ENCODE measurements around the gene POLR1H.

The POLR1H gene

DNA sequence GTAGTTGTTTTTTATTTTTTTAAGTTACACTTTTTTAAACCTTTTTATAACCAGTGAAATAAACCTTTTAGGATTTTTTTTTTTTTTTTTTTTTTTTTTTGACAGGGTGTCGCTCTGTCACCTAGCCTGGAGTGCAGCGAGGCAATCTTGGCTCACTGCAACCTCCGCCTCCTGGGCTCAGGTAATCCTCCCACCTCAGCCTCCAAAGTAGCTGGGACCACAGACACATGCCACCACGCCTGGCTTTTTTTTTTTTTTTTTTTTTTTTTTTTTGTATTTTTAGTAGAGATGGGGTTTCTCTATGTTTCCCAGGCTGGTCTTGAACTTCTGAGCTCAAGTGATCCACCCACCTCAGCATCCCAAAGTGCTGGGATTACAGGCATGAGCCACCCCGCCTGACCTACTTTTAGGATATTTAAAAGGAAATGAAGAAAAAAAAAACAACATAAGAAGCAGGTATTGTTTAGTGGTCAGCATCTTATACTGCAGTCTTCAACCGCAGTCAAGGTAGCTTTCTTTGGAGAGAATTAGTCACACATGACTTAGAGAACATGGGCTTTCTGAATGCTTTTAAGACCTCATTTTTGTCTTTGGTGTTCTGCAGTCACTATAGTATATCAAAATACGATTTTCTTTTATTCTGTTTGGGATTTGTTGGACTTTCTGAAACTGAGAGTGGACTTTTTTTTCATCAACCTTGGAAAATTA, 1.6 kb downstream of the POLR1H start:
- Histone ChIP-seq H3K4me1 (ENCODE audit: control insufficient read depth in 1 of 2, insufficient read depth in 2 of 2, low read length in 2 of 2) (peaks cover 18 to 30% of the 10 kb centered on the region in 2 donors), H3K9me3 (ENCODE audit: control insufficient read depth in 1 of 2, low read length in 2 of 2) (no peaks in the 10 kb centered on the region), H3K4me3 (ENCODE audit: low read depth in 1 of 2, low read length in 2 of 2) (peak overlapping the region; percentile 98 to 99), H3K27ac (ENCODE audit: low read length) (no peak overlapping the region), H3K36me3 (ENCODE audit: control insufficient read depth in 1 of 2, insufficient read depth in 2 of 2, low read length in 2 of 2) (peaks cover 8 to 9% of the 10 kb centered on the region in 2 donors), H3K27me3 (ENCODE audit: low read depth, low read length) (no peaks in the 10 kb centered on the region)

DNA sequence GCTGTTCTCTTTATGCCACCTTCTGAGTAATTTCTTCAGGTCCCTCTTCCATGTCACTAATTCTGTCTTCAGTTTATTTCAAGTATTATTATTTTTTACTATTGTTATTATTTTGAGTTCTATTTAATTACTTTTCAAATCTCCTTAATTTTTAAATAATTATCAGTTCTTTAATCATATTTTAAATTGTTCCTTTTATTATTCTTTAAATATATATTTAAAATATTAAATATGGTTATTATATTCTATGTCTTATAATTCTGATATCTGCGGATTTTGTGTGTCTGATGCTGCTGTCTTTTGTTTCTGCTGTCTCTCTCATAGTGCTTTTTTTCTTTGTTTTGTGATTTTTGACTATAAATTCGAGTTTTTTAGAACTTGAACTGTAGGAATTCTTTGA, 2.2 kb downstream of the POLR1H start:
- H3K4me3 ChIP-seq (ENCODE audit: low read depth in 1 of 2, low read length in 2 of 2), result no peak overlapping the region
- no peaks in the 10 kb centered on the region for H3K9me3 ChIP-seq (ENCODE audit: control insufficient read depth in 1 of 2, low read length in 2 of 2)
- H3K4me1 ChIP-seq (ENCODE audit: control insufficient read depth in 1 of 2, insufficient read depth in 2 of 2, low read length in 2 of 2), result peaks cover 25 to 37% of the 10 kb centered on the region in 2 donors
- H3K27me3 ChIP-seq (ENCODE audit: low read depth, low read length), result no peaks in the 10 kb centered on the region
- no peak overlapping the region for H3K27ac ChIP-seq (ENCODE audit: low read length)
- peaks cover 5 to 8% of the 10 kb centered on the region in 2 donors for H3K36me3 ChIP-seq (ENCODE audit: control insufficient read depth in 1 of 2, insufficient read depth in 2 of 2, low read length in 2 of 2)

GRCh38 chr6:30066082-30066481, 5.0 kb downstream of the POLR1H start:
- Histone ChIP-seq H3K9me3 (ENCODE audit: control insufficient read depth in 1 of 2, low read length in 2 of 2) (no peaks in the 10 kb centered on the region), H3K27ac (ENCODE audit: low read length) (peak overlapping the region; percentile 98), H3K4me3 (ENCODE audit: low read depth in 1 of 2, low read length in 2 of 2) (peak overlapping the region; percentile 90 to 95), H3K4me1 (ENCODE audit: control insufficient read depth in 1 of 2, insufficient read depth in 2 of 2, low read length in 2 of 2) (peaks cover 18 to 36% of the 10 kb centered on the region in 2 donors), H3K27me3 (ENCODE audit: low read depth, low read length) (no peaks in the 10 kb centered on the region), H3K36me3 (ENCODE audit: control insufficient read depth in 1 of 2, insufficient read depth in 2 of 2, low read length in 2 of 2) (peaks cover 24 to 25% of the 10 kb centered on the region in 2 donors)

- Histone ChIP-seq H3K27ac (ENCODE audit: low read length) (peak within 1 kb of the TSS; percentile 98), H3K36me3 (ENCODE audit: control insufficient read depth in 1 of 2, insufficient read depth in 2 of 2, low read length in 2 of 2) (peaks cover 20 to 24% of the 10 kb centered on the region in 2 donors), H3K4me3 (ENCODE audit: low read depth in 1 of 2, low read length in 2 of 2) (peak within 1 kb of the TSS; percentile 90 to 95), H3K9me3 (ENCODE audit: control insufficient read depth in 1 of 2, low read length in 2 of 2) (no peaks in the 10 kb centered on the region), H3K4me1 (ENCODE audit: control insufficient read depth in 1 of 2, insufficient read depth in 2 of 2, low read length in 2 of 2) (peaks cover 18 to 41% of the 10 kb centered on the region in 2 donors), H3K27me3 (ENCODE audit: low read depth, low read length) (peaks cover 2% of the 10 kb centered on the region)
Observed at GRCh38 chr6:30066577-30067459, 5.8 kb downstream of the POLR1H start, which contains the start of gene PPP1R11. TSS of gene PPP1R11 (plus strand) at chr6:30067198. CDS start at chr6:30067411, 213 bp downstream.

- H3K36me3 ChIP-seq (ENCODE audit: control insufficient read depth in 1 of 2, insufficient read depth in 2 of 2, low read length in 2 of 2), result peaks cover 20 to 24% of the 10 kb centered on the region in 2 donors
- H3K4me3 ChIP-seq (ENCODE audit: low read depth in 1 of 2, low read length in 2 of 2), result peak overlapping the region; percentile 90 to 95
- H3K27me3 ChIP-seq (ENCODE audit: low read depth, low read length), result peaks cover 7% of the 10 kb centered on the region
- H3K4me1 ChIP-seq (ENCODE audit: control insufficient read depth in 1 of 2, insufficient read depth in 2 of 2, low read length in 2 of 2), result peaks cover 15 to 38% of the 10 kb centered on the region in 2 donors
- peak overlapping the region; percentile 98 for H3K27ac ChIP-seq (ENCODE audit: low read length)
- H3K9me3 ChIP-seq (ENCODE audit: control insufficient read depth in 1 of 2, low read length in 2 of 2), result no peaks in the 10 kb centered on the region
Observed at GRCh38 chr6:30067460-30068139, 6.5 kb downstream of the POLR1H start.

DNA sequence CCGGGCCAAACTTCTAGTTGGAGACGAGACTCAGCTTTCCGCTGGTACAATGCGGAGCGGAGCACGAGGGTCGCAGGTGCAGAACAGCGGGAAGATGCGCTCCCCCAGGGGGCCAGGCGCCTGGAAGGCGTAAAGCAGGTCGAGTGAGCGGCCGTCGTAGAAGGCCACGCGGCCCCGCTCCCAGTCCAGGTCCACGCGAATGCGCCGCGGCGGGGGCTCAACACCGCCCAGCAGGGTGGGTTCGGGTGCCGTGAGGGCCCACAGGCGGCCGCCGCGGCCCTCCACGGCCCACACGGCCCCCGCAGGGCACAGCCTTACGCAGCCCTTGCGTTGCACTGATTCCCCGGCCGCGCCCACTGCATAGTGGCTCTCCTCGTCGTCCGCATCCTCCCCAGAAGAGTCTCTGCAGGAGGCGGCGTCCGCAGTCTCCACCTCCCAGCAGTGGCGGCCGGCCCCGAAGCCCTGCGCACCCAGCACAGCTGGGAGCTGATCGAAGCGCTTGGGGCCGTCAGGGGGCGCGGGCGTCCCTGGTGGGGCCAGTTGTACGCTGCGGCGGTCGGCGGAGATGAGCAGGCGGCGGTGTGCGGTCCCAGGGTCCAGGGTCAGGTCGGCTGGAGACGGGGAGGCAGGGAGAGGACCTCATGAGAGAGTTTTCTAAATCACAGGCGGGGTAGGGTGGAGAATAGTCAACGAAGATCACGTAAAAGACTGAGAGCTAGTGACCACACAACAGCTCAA, 10.2 kb downstream of the POLR1H start:
- Histone ChIP-seq H3K9me3 (ENCODE audit: control insufficient read depth in 1 of 2, low read length in 2 of 2) (no peaks in the 10 kb centered on the region), H3K4me1 (ENCODE audit: control insufficient read depth in 1 of 2, insufficient read depth in 2 of 2, low read length in 2 of 2) (peaks cover 9 to 47% of the 10 kb centered on the region in 2 donors), H3K27me3 (ENCODE audit: low read depth, low read length) (peaks cover 29% of the 10 kb centered on the region), H3K36me3 (ENCODE audit: control insufficient read depth in 1 of 2, insufficient read depth in 2 of 2, low read length in 2 of 2) (peaks cover 16 to 20% of the 10 kb centered on the region in 2 donors), H3K4me3 (ENCODE audit: low read depth in 1 of 2, low read length in 2 of 2) (peak overlapping the region in 1 of 2 donors; percentile 46), H3K27ac (ENCODE audit: low read length) (no peak overlapping the region)

GRCh38 chr6:30071858-30072257, 10.8 kb downstream of the POLR1H start:
- Histone ChIP-seq H3K4me3 (ENCODE audit: low read depth in 1 of 2, low read length in 2 of 2) (peak overlapping the region in 1 of 2 donors; percentile 46), H3K27ac (ENCODE audit: low read length) (no peak overlapping the region), H3K36me3 (ENCODE audit: control insufficient read depth in 1 of 2, insufficient read depth in 2 of 2, low read length in 2 of 2) (peaks cover 16 to 20% of the 10 kb centered on the region in 2 donors), H3K9me3 (ENCODE audit: control insufficient read depth in 1 of 2, low read length in 2 of 2) (no peaks in the 10 kb centered on the region), H3K4me1 (ENCODE audit: control insufficient read depth in 1 of 2, insufficient read depth in 2 of 2, low read length in 2 of 2) (peaks cover 9 to 43% of the 10 kb centered on the region in 2 donors), H3K27me3 (ENCODE audit: low read depth, low read length) (peaks cover 29% of the 10 kb centered on the region)

GRCh38 chr6:30073489-30074235, 12.6 kb downstream of the POLR1H start:
- Histone ChIP-seq H3K36me3 (ENCODE audit: control insufficient read depth in 1 of 2, insufficient read depth in 2 of 2, low read length in 2 of 2) (peaks cover 14 to 15% of the 10 kb centered on the region in 2 donors), H3K4me1 (ENCODE audit: control insufficient read depth in 1 of 2, insufficient read depth in 2 of 2, low read length in 2 of 2) (peaks cover 0 to 29% of the 10 kb centered on the region in 2 donors), H3K27ac (ENCODE audit: low read length) (no peak overlapping the region), H3K27me3 (ENCODE audit: low read depth, low read length) (peaks cover 29% of the 10 kb centered on the region), H3K4me3 (ENCODE audit: low read depth in 1 of 2, low read length in 2 of 2) (no peak overlapping the region), H3K9me3 (ENCODE audit: control insufficient read depth in 1 of 2, low read length in 2 of 2) (no peaks in the 10 kb centered on the region)

DNA sequence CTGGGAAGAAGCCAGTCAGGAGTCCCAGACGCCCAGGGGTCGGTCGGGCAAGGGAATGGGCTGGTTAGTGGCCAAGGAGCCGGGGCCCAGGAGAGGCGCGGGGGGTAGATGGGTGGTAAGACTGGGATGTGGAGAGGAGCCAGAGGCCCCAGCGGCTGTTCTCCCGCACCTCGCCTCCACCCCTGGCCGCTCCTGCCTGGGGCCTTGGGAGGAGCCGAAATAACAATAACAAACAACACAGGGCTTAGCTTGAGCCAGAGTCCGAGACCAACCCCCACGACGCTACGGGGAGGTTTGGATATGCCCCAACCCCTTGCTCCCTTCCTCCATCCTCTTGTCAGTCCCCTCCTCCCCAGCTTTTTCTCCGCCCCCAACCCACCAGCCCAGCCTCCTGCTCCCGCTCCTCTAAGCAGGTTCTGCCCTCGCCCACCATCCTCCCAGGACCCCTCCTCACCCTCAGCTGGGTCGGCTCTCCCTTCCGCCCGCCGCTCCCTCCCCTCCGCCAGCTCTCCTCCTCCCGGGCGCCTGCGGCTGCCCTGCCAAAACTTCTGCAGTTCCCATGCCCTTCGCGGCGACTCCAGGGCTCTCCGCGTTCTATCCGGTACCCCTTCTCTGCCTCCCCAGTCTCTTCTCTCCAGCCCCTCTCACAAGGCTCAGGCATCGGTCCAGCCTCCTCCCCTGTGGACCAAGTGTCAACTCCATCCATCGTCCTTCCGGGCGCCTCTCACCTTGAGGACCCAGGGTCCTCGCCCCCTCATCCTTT, 13.4 kb downstream of the POLR1H start:
- Histone ChIP-seq H3K36me3 (ENCODE audit: control insufficient read depth in 1 of 2, insufficient read depth in 2 of 2, low read length in 2 of 2) (peaks cover 6 to 8% of the 10 kb centered on the region in 2 donors), H3K27me3 (ENCODE audit: low read depth, low read length) (peaks cover 29% of the 10 kb centered on the region), H3K27ac (ENCODE audit: low read length) (no peak overlapping the region), H3K4me1 (ENCODE audit: control insufficient read depth in 1 of 2, insufficient read depth in 2 of 2, low read length in 2 of 2) (peaks cover 0 to 28% of the 10 kb centered on the region in 2 donors), H3K9me3 (ENCODE audit: control insufficient read depth in 1 of 2, low read length in 2 of 2) (no peaks in the 10 kb centered on the region), H3K4me3 (ENCODE audit: low read depth in 1 of 2, low read length in 2 of 2) (peak overlapping the region; percentile 12 to 43)

Measured in muscle layer of duodenum (tissue), 2 donors.